Thyroid gland (tissue), 4 donors: Measurements from ENCODE around the gene SNCA.

Source experiments
- POLR2A ChIP-seq, 2 donors: fragments of 450-650 bp; IDR thresholded peaks; one replicate each; pipeline ENCODE4 v1.6.1; 2017; ENCODE audit warnings: antibody characterized with exemption in 2 of 2, mild to moderate bottlenecking in 2 of 2, moderate library complexity in 1 of 2
- TF ChIP-seq, protein P1 (sequence below), 6 experiments: fragments of 200-600 bp in 3 of 6; fragments of 450-650 bp in 3 of 6; sonication (generic) in 3 of 6; IDR thresholded peaks; one replicate each; pipeline ENCODE4 v1.5.1; 2016 to 2019; ENCODE audit warnings: antibody characterized with exemption in 6 of 6, mild to moderate bottlenecking in 2 of 6, inconsistent platforms in 1 of 6, moderate library complexity in 1 of 6

DNA sequence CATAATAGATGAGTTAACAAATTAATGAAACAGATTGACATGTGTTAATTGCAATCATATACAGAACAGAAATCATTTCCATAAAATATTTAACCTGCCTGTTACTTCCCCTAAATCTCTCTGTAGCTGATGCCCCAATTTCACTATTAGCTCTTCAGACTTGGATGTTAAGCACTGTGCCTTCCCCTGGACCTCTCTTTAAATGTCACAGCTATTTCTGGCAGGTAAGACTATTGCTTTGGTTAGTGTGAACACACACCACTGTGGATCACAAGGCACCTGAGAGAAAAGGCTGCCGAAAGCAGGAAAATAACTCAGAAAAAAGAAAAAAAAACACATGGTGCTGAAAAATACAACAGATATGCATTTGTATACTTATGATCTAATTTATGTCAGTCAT is 91.3 kb downstream of the SNCA start:
- TF ChIP-seq, protein P1, sequence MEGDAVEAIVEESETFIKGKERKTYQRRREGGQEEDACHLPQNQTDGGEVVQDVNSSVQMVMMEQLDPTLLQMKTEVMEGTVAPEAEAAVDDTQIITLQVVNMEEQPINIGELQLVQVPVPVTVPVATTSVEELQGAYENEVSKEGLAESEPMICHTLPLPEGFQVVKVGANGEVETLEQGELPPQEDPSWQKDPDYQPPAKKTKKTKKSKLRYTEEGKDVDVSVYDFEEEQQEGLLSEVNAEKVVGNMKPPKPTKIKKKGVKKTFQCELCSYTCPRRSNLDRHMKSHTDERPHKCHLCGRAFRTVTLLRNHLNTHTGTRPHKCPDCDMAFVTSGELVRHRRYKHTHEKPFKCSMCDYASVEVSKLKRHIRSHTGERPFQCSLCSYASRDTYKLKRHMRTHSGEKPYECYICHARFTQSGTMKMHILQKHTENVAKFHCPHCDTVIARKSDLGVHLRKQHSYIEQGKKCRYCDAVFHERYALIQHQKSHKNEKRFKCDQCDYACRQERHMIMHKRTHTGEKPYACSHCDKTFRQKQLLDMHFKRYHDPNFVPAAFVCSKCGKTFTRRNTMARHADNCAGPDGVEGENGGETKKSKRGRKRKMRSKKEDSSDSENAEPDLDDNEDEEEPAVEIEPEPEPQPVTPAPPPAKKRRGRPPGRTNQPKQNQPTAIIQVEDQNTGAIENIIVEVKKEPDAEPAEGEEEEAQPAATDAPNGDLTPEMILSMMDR (IDR thresholded peaks at IDR 0.05): no peak
- TF ChIP-seq POLR2A (IDR thresholded peaks at IDR 0.05): no peak
